DOHH2 (cell line): ENCODE data around the gene MYO1G.

ENCODE experiments used
- H3F3A ChIP-seq: fragments of 200-600 bp; sonication (generic), shearing (Covaris generic); 2 replicates; pipeline ENCODE4 v1.6.0; 2016; ENCODE audit warnings: antibody characterized with exemption, mild to moderate bottlenecking; ENCODE audit not compliant: control insufficient read depth, insufficient read depth
- H3K27ac ChIP-seq: fragments of 200-600 bp; sonication (generic); 2 replicates; pipeline ENCODE4 v1.5.1; 2014; ENCODE audit warnings: low read depth, mild to moderate bottlenecking, low read length, moderate library complexity
- H3K27me3 ChIP-seq: fragments of 200-600 bp; sonication (generic); 2 replicates; pipeline ENCODE4 v1.6.1; 2014; ENCODE audit warnings: mild to moderate bottlenecking, low read length, mixed read lengths; ENCODE audit not compliant: control insufficient read depth
- H3K36me3 ChIP-seq: fragments of 200-600 bp; sonication (generic); 2 replicates; pipeline ENCODE4 v1.6.1; 2014; ENCODE audit warnings: mild to moderate bottlenecking, low read length, moderate library complexity, mixed read lengths; ENCODE audit not compliant: control insufficient read depth
- H3K4me1 ChIP-seq: fragments of 200-600 bp; sonication (generic); 2 replicates; pipeline ENCODE4 v1.6.1; 2014; ENCODE audit warnings: mild to moderate bottlenecking, low read length, mixed read lengths; ENCODE audit not compliant: control insufficient read depth
- H3K4me2 ChIP-seq: fragments of 200-600 bp; sonication (generic); 2 replicates; pipeline ENCODE4 v1.6.0; 2014; ENCODE audit warnings: mild to moderate bottlenecking, low read length, moderate library complexity
- H3K4me3 ChIP-seq: fragments of 200-600 bp; sonication (generic); 2 replicates; pipeline ENCODE4 v1.5.1; 2014; ENCODE audit warnings: mild to moderate bottlenecking, low read length, mixed read lengths
- H3K79me2 ChIP-seq: fragments of 200-600 bp; sonication (generic); 2 replicates; pipeline ENCODE4 v1.6.1; 2014; ENCODE audit warnings: mild to moderate bottlenecking, low read length, mixed read lengths; ENCODE audit not compliant: control insufficient read depth
- H3K9me2 ChIP-seq: fragments of 200-600 bp; sonication (generic); replicated peaks from 2 replicates; pipeline ENCODE4 v1.6.1; 2014; ENCODE audit warnings: mild to moderate bottlenecking, low read length, mixed read lengths; ENCODE audit not compliant: control insufficient read depth
- H3K9me3 ChIP-seq: fragments of 200-600 bp; sonication (generic); 2 replicates; pipeline ENCODE4 v1.6.1; 2014; ENCODE audit warnings: antibody characterized with exemption, low read length, mixed read lengths; ENCODE audit not compliant: control insufficient read depth, insufficient read depth
- H4K20me1 ChIP-seq: fragments of 200-600 bp; sonication (generic); 2 replicates; pipeline ENCODE4 v1.6.0; 2014; ENCODE audit warnings: low read depth, mild to moderate bottlenecking, antibody characterized with exemption, low read length, moderate library complexity; ENCODE audit not compliant: control insufficient read depth, insufficient read depth
- EZH2phosphoT487 ChIP-seq: fragments of 200-600 bp; sonication (generic); IDR thresholded peaks from 2 replicates; pipeline ENCODE4 v1.6.1; 2017; ENCODE audit warnings: borderline replicate concordance, mild to moderate bottlenecking, antibody characterized with exemption, low read length, moderate library complexity, mixed read lengths
- TF ChIP-seq, protein P1 (sequence below): fragments of 200-600 bp; sonication (generic); IDR thresholded peaks from one replicate; pipeline ENCODE4 v1.5.1; 2014; ENCODE audit warnings: antibody characterized with exemption, mild to moderate bottlenecking, low read depth, low read length; ENCODE audit not compliant: poor library complexity, severe bottlenecking

The MYO1G gene

DNA sequence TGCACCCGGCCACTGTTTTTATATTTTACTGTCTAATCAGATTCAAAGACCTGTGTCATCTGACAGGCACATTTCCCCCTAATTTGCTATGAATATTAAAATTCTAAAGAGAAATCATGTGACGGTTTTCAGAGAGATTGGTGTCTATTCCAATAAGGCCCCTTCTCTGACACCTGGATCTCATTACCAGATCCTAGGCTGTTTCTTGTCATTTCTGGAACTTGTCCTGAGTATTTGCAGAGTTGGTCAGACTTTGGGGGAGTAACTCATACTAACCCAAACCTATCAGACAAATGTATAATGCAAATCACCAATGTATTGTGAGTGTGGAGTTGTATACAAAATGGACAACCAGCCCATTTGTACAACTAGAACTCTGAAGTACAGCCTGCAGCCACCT lies 29.5 kb downstream of the MYO1G start:
- no peak for TF ChIP-seq EZH2phosphoT487
- TF ChIP-seq, protein P1, sequence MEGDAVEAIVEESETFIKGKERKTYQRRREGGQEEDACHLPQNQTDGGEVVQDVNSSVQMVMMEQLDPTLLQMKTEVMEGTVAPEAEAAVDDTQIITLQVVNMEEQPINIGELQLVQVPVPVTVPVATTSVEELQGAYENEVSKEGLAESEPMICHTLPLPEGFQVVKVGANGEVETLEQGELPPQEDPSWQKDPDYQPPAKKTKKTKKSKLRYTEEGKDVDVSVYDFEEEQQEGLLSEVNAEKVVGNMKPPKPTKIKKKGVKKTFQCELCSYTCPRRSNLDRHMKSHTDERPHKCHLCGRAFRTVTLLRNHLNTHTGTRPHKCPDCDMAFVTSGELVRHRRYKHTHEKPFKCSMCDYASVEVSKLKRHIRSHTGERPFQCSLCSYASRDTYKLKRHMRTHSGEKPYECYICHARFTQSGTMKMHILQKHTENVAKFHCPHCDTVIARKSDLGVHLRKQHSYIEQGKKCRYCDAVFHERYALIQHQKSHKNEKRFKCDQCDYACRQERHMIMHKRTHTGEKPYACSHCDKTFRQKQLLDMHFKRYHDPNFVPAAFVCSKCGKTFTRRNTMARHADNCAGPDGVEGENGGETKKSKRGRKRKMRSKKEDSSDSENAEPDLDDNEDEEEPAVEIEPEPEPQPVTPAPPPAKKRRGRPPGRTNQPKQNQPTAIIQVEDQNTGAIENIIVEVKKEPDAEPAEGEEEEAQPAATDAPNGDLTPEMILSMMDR = no peak
- Histone ChIP-seq H3K27ac (no peak overlapping the region), H4K20me1 (no peaks in the 10 kb centered on the region)

DNA sequence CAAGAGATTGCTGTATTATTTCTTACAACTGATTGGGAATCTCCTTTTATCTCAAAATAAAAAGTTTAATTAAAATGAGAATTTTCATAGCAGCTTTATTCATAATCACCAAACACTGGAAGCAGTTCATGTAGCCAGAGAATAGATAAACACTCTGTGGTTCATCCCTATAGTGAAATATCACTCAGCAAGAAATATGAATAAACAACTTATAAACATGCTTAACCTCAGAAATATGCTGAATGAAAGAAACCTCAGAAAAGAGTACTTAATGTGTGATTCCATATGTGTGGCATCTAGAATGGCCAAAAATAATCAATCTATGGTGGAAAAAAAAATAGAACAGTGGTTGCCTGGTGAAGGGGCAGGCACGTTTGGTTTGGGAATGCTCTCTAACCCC lies 33.3 kb downstream of the MYO1G start:
- no peak overlapping the region for H3K4me3 ChIP-seq
- H3F3A ChIP-seq = no peaks in the 10 kb centered on the region
- no peak overlapping the region for H3K4me2 ChIP-seq
- H3K36me3 ChIP-seq = no peaks in the 10 kb centered on the region
- H3K79me2 ChIP-seq = no peaks in the 10 kb centered on the region
- no peaks in the 10 kb centered on the region for H3K4me1 ChIP-seq
- H3K9me3 ChIP-seq = no peaks in the 10 kb centered on the region
- H3K27ac ChIP-seq = no peak overlapping the region
- no peaks in the 10 kb centered on the region for H4K20me1 ChIP-seq
- TF ChIP-seq, protein P1 = no peak
- no peak for TF ChIP-seq EZH2phosphoT487
- H3K27me3 ChIP-seq = peaks cover 17% of the 10 kb centered on the region
- H3K9me2 ChIP-seq = no peaks in the 10 kb centered on the region

More for the DNA sequence above, 29.5 kb downstream of the MYO1G start:
- Histone ChIP-seq H3K4me1 (no peaks in the 10 kb centered on the region), H3K79me2 (no peaks in the 10 kb centered on the region), H3K9me3 (no peaks in the 10 kb centered on the region), H3K9me2 (no peaks in the 10 kb centered on the region), H3F3A (no peaks in the 10 kb centered on the region), H3K4me2 (no peak overlapping the region), H3K27me3 (peaks cover 24% of the 10 kb centered on the region), H3K4me3 (no peak overlapping the region), H3K36me3 (no peaks in the 10 kb centered on the region)

GRCh38 chr7:44944821-44945220 lies 34.0 kb downstream of the MYO1G start:
- H3K27me3 ChIP-seq = peaks cover 18% of the 10 kb centered on the region
- no peak overlapping the region for H3K4me3 ChIP-seq
- H3F3A ChIP-seq = no peaks in the 10 kb centered on the region
- H3K79me2 ChIP-seq = no peaks in the 10 kb centered on the region
- no peak overlapping the region for H3K4me2 ChIP-seq
- no peaks in the 10 kb centered on the region for H3K4me1 ChIP-seq
- H3K9me2 ChIP-seq = no peaks in the 10 kb centered on the region
- no peak overlapping the region for H3K27ac ChIP-seq
- no peaks in the 10 kb centered on the region for H3K36me3 ChIP-seq
- H4K20me1 ChIP-seq = no peaks in the 10 kb centered on the region
- H3K9me3 ChIP-seq = no peaks in the 10 kb centered on the region
- TF ChIP-seq, protein P1 = no peak
- TF ChIP-seq EZH2phosphoT487 = no peak

DNA sequence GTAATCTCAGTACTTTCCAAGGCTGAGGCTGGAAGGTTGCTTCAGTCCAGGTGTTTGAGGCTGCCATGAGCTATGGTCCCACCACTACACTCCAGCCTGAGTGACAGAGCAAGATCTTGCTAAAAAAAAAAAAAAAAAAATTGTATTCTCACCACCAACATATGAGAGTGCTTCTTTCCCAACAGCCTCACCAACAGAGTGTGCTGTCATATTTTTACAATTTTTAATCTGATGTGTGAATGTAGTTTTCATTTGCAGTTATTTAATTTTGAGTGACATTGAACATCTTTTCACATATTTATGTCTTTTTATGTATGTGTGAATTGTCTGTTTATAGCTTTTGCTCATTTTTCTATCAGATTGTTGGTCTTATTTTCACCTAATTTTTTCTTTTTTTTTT lies 35.2 kb downstream of the MYO1G start:
- no peaks in the 10 kb centered on the region for H3K9me3 ChIP-seq
- H3K36me3 ChIP-seq = no peaks in the 10 kb centered on the region
- TF ChIP-seq, protein P1 = no peak
- TF ChIP-seq EZH2phosphoT487 = no peak
- H3K27ac ChIP-seq = no peak overlapping the region
- no peaks in the 10 kb centered on the region for H3K4me1 ChIP-seq
- H3K4me3 ChIP-seq = no peak overlapping the region
- no peaks in the 10 kb centered on the region for H3K79me2 ChIP-seq
- H3K27me3 ChIP-seq = peaks cover 16% of the 10 kb centered on the region
- H4K20me1 ChIP-seq = no peaks in the 10 kb centered on the region
- no peak overlapping the region for H3K4me2 ChIP-seq
- H3F3A ChIP-seq = no peaks in the 10 kb centered on the region
- H3K9me2 ChIP-seq = no peaks in the 10 kb centered on the region
